CMK (cell line): ENCODE measurements around the gene DPF3.

Experiments used
- DNase-seq: peaks from one replicate; pipeline ENCODE4 v3.0.0-alpha.2; 2010; ENCODE audit warnings: low read depth

DPF3 gene

DNA sequence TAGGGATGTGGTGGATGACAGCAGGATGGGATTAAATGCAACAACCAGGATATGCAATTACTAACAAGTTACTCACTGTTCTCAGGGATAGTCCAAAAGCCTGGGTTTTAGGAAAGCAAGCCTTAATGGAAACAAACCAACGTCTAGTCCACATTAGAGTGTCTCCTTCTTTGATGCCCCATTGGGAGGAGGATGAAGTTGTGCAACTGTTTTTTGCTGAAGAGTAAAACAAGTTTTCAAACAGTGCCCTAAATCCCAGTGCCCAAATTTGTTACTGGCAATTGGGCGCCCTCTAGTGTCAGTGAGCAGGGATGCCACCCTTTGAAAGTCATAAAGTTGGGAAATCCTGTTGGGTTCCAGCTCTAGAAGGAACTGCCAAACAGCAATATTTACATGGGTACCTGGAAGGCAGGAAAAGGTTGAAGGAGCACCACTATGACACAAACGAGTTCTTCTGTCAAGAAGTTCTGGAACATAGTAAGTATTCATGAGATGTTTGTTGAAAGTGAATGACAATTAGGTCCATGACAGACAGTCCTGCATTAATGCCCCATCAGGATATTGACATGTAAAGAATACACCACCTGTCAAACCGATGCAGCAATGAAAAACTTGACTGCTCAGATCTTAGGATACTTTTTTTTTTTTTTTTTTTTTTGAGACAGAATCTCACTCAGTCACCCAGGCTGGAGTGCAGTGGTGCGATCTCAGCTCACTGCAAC, 11.1 kb upstream of the DPF3 start:
- no peak for DNase-seq

DNA sequence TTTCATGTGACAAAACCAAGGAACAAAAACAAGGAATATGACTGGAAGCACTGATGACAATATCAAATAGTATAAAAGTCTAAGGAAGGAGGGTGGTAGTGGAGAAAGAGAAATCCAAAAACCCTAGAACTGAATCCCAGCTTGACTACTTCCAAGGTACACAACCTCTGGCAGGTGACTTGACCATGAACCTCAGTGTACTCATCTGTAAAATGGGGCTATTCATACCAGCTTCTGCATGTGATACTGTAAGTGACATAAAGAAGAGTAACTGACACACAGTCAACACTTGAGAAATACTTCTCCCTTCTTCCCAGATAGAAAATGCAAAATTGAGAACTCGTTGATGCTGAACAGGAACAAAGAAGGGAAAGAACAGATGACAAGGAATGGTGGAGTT, 10.3 kb upstream of the DPF3 start:
- DNase-seq = no peak

DNA sequence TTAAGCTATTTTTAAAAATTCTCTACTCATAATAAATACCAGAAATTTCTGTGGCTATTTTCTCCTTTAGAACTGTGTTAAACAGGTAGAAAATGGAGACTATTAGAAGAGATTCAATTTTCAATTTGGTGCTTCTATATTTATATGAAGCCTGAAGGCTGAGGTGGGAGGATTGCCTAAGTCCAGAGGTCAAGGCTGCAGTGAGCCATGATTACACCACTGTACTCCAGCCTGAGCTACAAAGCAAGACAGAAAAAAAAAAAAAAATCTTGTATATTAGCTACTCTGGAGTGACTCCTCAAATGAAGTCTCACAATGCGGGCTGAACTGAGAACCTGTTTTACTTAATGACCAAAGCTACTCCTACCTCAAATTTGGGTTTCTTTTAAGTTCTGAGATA, 9.8 kb upstream of the DPF3 start:
- no peak for DNase-seq

DNA sequence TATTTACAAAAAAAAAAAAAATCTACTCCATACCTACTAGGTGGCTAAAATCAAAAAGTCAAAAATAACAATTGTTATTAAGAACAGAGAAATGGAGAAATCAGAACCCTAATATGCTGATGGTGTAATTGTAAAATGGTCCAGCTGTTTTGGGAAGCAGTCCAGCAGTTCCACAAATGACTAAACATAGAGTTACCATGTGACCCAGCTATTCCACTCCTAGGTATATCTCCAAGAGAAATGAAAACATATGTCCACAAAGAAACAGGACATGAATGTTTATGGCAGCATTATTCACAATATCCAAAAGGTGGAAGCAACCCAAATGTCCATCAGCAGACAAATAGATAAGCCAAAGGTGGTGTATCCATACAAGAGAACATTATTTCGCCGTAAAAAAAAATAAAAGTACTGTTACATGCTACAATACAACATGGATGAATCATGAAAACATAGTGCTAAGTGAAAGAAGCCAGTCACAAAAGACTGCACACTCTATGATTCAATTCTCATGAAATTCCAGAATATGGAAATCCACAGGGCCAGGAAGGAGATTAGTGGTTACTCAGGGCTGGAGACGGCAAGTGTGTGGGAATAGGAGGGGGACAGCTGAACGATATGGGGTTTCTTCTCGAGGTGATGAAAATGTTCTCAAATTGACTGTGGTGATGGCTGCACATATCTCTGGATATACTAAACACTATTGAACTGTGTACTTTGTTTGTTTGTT, 9.1 kb upstream of the DPF3 start:
- no peak for DNase-seq

DNA sequence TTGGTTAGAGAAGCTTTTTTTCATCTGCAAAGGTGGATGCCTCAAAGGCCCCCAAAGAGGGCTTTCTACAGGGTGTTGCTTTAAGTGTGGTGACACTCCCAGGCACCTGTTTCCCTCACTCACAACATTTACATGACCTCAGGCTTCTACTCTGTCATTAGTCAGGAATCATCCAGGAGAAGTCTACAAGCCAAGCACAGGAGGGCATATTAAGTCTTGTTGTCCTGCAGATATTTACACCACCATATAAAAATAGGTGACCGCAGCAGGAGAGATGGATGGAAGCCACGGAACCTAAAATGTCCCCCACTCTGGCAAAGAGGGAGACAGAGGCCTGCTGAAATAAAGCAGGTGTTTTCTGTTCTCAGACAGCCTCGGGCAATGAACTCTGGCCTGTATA, 7.5 kb upstream of the DPF3 start:
- no peak for DNase-seq

DNA sequence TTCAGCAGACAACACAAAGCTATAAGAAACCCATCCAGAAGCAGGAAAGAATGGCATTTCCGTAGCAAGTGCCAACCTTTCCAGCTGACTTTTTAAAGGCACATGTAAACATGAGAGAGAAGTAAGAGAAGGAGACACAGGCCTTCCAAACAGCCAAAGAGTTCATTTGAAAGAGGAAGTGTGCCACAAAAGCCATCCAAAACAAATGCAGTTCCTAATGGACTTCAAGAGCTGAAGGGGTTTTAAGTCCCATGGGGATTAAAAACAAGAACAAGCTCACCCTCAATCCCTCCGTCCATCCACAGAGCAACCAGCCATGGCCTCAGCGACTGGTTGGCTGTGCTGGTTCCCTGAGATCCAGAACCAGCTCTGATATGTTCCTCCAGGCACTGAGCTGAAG, 4.5 kb upstream of the DPF3 start:
- no peak for DNase-seq

DNA sequence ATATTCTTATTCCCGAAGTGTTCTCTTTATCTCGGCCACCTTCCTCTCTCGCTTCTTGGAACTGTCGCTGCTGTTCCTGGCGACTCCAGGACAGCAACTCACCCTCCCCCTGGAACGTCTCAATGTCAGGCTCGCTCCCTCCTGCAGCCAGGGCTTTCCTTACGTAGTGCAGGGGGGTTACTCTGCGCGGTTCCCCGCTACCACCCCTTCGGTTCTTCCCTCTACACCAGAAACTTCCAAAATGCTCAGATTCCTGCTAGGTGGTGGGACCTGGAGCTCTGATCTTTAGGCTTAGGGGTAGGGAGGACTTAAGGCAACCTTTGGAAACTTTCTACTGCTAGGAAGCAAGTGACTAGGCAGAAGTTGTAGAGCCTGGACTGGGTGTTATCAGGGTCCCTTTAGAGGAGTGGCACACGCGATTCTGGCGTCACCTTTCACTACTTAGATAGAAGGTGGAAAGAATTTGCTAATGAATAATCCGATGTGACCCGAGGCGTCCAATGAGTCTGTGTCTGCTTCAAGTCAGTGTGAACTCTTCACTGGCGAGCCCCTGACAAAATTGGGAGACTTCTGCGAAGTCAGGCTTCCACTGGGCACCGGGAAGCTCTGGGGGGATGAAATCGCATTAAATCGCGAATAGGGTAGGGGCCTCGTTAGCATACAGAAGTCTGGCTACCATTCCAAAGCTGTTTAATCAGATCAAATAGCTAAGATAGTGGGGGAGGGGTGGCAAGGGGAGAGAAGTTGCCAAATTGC, 900 bp upstream of the DPF3 start:
- no peak for DNase-seq

DNA sequence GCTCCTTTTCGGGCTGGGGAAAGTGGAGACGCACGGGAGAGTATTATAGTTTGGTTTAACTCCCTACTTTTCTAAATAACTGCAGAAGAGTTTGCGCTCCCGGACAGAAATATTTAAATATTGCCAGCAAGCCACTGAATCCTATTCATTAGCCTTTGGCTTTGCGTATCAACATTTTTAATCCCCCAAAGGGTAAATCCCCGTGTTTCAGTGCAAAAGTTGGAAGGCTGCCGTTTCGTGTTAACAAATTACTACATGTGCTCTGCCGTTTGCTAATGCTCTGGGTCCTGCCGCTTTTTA, 372 bp upstream of the DPF3 start:
- no peak for DNase-seq

DNA sequence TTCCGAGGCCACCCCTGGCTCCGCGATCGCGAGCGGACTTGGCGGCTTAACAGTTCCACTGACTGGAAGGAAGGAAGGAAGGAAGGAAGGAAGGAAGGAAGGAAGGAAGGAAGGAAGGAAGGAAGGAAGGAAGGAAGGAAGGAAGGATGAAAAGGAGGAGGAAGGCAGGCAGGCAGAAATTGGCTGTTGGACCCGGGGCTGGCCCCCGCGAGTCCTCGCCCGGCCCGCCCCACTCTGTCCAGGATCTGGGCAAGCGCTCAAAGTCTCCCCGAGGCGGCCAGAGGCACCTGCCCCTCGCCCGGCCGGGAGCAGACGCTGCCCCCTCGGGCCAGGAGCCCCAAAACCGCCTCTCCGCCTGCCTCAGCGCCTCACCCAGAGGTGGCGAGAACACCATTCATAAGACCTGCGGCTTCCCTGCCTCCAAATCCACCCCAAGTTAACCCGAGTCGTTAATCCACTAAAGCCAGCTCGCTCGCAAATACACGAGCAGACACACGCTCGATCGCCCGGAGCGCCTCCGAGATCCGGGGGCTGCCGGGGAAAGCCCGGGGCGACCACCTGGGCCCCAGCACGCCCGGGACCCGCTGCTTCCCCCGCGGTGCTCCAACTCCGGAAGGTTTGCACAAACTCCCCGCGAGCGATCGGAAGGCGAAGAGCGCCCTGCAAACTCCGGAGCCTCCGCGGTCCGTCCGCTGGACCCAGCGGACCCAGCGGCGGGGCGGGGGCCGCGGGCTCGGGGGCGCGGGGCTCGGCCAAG, 844 bp downstream of the DPF3 start:
- no peak for DNase-seq

DNA sequence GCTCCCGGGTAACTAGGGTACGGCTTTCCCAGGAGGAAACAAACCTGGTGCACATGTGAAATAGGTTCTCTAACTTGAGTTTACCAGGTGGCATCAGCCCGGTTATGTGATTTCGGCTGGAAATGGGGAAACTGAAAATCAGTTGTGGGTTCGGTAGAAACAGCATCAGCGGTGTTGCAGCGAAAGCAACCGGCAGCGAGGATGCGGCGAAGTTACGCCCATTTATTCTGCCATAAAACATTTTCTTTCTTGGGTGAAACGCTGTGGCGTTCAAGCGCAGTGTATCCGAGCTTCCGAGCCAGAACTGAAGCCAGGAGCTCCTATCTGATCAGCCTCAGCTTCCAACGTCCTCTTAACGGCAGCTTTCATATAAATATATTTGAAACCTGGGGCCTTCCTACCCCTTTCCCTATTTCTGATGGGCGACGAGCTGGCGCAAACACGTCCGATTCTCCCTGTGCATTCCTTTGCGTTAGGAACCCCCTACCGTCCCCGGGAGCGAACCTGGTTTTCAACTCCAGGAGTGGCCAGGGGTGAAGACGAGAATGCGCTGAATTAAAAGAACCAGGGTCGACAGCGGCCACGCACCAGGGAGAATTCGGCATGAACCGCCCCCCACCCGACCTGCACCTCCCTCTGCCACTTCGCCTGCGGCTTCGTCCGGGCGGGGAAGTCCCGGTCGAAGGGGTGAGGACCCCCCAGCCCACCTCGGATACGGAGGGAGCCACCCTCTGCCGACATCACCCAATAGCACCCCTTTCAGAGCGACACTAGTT, 1.6 kb downstream of the DPF3 start:
- no peak for DNase-seq

DNA sequence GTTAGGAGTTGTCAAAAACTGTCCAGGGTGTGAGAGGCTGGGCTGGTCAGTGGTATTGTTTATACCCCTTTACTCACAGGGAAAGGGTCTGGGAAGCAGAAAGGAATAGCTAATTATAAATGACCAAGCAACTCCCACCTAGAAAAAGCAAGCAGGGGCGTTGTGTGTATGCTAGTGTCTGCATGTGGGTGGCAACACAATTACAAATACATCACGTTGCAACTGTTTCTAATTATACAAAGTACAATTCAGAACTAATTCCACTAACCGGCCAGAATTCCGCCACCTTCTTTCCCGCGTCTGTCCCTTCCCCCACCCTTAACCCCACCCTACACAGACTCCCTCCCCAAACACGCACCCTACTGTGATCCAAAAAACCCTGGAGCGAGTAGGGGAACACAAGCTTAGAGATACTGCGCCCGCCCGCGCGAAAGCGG, 2.2 kb downstream of the DPF3 start:
- no peak for DNase-seq

DNA sequence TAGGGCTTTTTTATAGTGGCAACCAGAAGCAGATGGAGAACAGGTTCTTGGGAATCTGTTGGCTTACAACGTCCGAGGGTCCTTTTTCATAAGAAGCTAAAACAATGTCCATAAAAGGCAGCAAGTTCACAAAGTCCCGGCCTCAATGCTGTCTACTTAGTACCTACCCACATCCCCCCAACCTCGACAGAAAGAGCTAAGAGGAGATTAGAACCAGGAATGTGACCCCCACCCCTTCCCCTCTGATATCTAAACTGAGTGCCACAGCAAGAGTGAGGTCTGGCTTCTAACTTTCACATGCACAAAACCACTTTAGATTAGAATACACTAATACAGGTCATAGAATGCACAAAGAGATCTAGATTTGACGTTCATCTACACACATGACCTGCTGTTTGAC, 4.5 kb downstream of the DPF3 start:
- DNase-seq = no peak

DNA sequence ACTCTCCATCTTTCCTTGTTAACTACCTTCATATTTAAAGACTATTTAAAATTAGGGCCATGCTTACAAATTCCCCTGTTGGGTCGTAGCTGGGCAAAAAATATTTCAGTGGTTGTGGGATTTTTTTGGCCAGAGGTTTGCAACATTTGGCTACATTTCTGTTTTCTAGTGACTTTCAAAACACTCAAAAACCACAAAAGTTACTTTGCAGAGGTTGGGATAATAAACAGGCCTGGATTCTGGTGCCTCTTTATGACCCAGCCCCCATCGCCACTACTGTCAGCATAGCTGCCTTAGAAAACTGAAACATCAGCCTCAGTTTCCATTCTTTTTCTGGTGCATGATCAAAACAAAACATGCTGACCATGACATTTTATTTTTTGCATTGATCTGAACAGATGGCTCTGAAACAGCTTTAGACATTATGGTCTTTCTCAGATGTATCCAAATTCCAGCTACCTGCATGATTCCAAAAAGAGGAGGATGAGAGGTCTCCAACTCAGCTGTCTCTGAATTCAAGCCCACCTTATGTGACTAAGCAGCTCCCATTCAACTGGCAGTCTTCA, 5.2 kb downstream of the DPF3 start:
- DNase-seq = no peak

DNA sequence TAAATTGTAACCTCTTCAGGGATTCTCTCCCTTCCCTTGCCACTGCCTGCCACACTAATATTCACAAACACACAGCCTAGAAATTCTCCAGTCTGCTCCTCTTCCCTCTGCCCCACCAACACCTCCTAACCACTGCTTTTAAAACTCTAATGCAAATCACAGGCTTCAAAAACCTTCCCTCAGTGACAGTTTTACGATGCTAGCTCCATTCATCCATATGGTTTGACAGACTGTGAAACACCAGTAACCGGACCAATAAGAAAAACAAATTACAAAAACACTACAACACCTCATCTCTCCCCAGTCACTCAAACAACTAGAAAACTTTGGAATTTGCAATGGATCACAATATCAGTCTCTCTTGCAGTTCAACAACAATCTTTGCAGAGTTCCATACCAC, 5.7 kb downstream of the DPF3 start:
- DNase-seq = no peak

DNA sequence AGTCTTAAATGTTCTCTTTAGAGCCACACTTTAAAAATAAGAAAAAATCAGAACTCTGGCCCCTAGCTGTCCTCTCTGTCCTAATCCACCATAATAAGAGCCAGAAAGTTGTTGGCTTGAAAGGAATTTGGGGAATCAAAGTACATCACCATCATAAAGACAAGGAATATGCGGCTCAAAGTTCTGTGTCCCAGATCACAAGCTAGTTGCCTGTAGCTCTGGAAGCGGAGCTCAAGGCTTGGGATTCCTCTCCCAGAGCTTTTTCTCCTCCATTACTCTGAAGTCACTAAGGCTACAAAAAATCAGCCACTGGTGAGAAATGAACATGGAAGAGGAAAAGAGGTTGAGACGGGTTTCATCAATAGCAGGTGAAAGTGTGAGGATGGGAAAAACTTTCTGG, 6.4 kb downstream of the DPF3 start:
- DNase-seq = no peak

DNA sequence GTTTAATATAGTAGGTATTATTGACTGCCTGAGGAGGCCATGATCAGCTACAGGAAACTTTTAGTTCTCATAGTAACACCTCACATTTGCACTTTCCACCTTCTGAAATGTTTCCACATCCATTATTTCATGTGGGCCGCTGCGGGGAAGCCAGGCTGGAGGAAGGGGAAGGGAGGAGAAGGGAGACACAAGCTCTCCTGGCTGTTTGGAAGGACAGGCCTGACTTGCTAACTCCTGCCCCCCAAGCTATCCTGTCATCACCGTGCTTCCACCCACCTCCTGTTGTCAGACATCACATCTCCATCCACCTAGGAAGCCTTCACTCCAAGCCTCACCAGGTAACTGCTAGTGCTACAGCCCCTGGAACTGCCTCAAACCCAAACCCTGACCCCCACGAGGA, 9.5 kb downstream of the DPF3 start:
- DNase-seq = no peak

DNA sequence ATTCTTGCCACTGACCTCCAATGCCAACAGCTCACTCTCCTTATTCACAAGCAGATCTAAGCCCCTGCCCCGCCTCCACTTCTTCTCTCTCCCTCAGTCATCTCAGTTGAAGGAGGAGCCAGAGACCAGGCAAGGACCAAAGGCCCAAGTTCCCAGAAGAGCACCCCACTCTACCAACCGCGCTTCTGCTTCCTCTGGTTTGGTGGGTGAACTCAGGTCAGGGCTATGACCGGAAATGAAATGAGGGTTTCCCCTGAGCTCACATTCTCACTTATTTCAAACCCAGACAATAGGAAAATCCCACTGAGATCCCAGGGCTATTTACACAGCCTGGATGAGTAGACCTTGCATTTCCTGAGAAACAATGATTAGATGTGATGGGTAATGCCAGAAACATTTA, 9.9 kb downstream of the DPF3 start:
- no peak for DNase-seq

DNA sequence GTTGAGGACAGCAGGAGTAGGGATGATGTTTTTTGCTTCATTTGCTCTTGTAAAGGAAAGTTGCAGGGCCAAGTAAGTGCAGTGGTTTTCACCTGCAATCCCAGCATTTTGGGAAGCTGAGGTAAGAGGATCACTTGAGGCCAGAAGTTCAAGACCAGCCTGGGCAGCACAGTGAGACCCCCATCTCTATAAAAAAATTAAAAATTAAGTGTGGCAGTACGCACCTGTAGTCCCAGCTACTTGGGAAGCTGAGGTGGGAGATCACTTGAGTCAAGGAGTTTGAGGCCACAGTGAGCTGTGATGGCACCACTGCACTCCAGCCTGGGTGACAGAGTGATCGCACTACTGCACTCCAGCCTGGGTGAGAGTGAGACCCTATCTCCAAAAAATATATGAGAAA, 10.8 kb downstream of the DPF3 start:
- DNase-seq = no peak

DNA sequence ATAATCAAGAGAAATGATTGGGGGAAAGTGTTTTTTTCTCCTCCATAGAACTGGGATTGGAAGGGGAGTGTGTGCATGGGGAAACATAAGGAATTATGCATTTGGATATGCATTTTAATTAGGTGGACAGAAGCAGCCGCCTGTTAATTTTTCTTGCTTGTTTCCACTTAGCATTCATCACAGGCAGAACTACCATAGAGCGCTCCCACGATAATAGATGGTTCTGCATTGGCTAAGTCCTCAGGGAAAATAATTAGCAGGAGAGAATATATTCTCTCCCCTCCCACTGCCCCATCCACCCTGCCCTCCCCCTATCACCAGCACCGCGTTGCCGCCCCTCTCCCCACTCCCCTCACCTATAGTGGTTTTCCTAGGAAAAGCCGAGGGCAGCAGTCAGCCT, 11.4 kb downstream of the DPF3 start:
- DNase-seq = no peak

DNA sequence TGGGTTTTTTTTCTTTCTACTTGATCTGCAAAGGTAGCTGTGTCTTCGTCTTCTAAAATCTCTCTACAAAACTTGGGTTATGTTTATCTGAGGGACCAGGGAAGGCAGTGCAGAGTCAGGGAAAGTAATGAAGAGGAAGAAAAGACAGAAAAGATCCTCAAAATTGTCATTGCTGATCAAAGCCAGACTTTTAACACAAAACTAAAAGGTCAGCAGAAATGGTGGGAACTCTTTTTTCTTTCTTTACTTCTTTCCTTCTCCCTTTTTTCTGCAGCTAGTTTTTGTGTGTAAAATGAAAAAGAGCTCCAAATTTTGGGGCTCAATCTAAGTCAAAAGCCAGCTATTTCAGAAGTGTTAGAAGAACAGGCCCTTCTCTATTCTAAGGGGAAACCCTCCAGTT, 11.9 kb downstream of the DPF3 start:
- DNase-seq = no peak

DNA sequence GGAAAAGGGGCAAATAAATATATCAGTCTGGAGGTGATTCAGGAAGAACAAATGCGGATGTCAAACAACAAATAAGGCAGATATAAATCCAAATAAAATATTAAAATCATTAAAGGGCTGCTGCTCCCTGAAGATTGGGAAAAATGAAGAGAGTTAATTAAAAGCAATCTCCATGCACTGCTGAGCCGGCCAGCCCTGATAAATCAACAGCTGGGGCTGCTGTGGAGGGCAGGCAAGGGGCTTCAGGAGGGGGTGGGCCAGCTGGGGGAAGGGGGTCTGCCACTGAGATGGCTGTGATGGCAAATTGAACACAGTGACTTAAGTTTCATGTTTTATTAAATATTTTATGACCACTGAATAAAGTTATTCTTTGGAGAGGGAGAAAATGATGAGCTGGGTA, 12.4 kb downstream of the DPF3 start:
- no peak for DNase-seq

DNA sequence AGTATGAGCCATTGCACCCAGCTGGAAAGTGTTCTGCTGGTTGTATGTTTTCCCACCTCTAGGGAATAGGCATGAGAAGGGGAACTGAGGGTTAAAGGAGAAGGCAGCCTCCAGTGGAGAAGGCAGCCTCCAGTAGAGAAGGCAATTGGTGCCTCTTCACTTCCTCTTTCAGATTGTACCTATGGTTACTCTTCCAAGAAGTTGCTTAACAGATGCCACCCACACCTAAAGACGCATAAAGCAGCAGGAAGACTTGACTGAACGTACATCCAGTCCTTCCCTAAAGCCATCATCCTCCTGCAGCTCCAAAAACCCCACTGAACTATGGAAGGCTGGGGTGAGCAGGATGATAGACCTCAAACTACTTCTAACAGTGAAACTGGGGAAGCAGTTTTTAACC, 13.1 kb downstream of the DPF3 start:
- no peak for DNase-seq
